Fibroblast of mammary gland (primary cell): ENCODE data around the gene IQCK.

Experiments used
- DNase-seq: peaks from one replicate; pipeline ENCODE4 v3.0.0-alpha.2; 2010; ENCODE audit warnings: low read depth
- H3K4me3 ChIP-seq: 2 replicates; pipeline ENCODE4 v1.5.1; 2011; ENCODE audit warnings: low read depth, mild to moderate bottlenecking, low read length, moderate library complexity; ENCODE audit not compliant: control insufficient read depth
- TF ChIP-seq, protein P1 (sequence below): conservative IDR thresholded peaks from 2 replicates; pipeline ENCODE4 v1.5.1; 2011; ENCODE audit warnings: low read depth, low read length, inconsistent platforms; ENCODE audit not compliant: control insufficient read depth, insufficient read depth

IQCK gene

DNA sequence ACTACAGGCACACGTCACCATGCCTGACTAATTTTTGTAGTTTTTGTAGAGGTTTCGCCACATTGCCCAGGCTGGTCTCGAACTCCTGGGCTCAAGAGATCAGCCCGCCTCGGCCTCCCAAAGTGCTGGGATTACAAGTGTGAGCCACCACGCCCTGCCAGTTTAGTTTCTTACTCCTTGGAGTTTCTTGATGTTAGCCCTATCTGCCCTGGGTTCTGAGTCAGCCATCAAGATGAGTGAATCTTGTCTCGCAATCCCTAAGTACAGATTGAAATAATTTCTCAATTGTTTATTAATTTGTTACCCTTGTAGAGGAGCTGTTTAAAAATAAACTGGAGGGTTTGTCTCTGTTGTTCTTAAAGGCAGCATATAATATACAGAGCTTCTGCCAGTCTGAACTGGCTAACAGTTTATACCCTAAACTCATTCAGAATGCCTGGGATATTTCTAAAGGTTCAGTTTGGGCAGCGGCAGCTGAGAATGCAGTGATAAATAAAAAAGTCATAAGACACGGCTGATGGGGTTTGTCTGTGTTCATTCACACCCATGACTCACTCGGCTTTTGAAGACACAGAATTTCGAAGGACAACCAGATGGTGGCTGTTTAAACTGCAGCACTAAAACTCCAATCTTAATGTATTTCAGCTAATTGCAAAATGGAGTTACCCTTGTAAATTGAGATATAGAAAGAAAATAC lies 127.0 kb downstream of the IQCK start:
- no peak overlapping the region for H3K4me3 ChIP-seq
- TF ChIP-seq, protein P1, sequence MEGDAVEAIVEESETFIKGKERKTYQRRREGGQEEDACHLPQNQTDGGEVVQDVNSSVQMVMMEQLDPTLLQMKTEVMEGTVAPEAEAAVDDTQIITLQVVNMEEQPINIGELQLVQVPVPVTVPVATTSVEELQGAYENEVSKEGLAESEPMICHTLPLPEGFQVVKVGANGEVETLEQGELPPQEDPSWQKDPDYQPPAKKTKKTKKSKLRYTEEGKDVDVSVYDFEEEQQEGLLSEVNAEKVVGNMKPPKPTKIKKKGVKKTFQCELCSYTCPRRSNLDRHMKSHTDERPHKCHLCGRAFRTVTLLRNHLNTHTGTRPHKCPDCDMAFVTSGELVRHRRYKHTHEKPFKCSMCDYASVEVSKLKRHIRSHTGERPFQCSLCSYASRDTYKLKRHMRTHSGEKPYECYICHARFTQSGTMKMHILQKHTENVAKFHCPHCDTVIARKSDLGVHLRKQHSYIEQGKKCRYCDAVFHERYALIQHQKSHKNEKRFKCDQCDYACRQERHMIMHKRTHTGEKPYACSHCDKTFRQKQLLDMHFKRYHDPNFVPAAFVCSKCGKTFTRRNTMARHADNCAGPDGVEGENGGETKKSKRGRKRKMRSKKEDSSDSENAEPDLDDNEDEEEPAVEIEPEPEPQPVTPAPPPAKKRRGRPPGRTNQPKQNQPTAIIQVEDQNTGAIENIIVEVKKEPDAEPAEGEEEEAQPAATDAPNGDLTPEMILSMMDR, result no peak
- DNase-seq, result peak; percentile 86

DNA sequence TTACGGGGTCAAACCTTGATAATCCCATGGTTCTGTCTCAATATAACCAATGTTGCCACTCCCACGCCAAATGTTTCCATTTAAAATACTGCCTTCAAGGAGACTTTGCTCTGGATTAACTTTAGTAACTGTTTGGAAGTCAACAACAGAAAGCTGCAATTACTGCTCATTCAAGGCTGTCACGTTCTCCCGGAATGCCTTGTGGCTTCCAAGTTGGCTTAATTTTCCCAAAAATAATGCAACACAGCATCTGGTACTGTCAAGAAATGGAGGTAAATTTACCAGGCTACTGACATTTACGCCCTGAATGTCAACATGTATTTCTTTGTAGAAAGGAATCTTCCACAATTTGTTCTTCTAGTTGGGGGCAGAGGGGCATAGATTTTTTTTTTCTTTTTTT lies 128.4 kb downstream of the IQCK start:
- no peak overlapping the region for H3K4me3 ChIP-seq
- no peak for DNase-seq
- TF ChIP-seq, protein P1, result no peak

DNA sequence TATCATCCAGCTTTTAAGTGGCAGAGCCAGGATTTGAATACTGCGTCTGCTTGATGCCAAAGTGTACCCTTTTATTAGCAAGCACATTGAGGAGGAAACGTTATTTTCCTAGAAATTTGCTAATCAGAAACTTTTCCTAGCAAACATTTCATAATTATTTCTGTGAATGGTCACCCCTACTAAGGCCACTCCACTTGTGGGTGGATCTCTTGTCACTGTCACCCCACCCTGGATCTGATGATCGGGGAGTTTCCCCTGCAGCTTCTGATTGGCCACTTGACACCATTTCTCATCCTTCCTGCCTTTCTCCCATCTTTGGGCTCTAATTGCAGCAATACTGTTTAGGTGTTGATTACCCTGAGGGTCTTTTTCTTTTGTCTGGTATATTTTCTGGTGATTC lies 130.7 kb downstream of the IQCK start:
- no peak overlapping the region for H3K4me3 ChIP-seq
- DNase-seq, result no peak
- TF ChIP-seq, protein P1, result no peak

DNA sequence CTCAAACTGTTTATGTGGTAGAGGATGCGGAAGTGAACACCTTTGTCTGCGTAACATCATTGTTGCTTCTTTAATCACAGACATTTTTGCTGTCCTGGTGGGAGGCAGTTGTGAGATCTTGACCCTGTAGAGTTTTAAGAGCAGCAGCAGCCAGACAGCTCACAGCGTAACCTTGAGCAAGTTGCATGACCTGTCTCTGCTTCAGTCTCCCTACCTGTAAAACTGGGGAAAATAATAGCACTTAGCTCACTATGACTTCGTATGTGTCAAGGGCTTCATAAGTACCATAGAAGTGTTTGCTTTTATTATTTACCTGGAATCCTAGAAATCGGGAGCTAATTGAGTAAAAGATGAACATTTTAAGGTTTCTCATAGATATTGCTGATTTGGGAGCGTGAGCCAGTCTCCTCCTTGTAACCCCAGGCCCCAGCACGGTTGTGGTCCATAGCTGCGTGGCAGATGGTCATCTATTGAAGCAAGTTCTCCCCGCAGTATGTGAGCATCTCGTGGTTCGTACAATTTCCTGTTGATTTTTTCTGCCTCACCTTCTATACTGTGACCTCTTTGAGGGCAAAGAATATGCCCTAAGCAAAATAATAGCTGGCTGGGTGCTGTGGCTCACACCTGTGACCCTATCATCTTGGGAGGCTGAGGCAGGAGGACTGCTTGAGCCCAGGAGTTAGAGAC lies 132.2 kb downstream of the IQCK start:
- TF ChIP-seq, protein P1, result no peak
- H3K4me3 ChIP-seq, result no peak overlapping the region
- DNase-seq, result no peak

DNA sequence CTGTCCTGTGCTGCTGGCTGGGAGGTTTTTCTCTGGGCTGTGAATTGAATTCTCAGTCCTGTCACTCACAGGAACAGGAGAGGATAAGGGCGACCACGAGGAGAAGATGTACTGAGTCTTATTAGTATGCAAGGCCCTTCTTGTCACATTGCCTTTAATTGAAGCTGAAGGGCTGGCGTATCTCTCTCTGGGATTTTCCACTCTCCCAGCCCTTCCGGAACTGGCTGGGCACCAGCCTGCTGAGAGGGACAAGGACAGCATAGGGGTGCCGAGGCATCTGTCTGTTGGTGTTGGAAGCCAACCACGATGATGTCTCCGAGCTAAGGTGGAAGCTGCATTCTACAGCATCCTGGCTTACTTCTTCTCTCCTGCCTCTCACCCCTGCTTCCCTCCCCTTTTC lies 133.4 kb downstream of the IQCK start:
- no peak for DNase-seq
- TF ChIP-seq, protein P1, result no peak
- no peak overlapping the region for H3K4me3 ChIP-seq

DNA sequence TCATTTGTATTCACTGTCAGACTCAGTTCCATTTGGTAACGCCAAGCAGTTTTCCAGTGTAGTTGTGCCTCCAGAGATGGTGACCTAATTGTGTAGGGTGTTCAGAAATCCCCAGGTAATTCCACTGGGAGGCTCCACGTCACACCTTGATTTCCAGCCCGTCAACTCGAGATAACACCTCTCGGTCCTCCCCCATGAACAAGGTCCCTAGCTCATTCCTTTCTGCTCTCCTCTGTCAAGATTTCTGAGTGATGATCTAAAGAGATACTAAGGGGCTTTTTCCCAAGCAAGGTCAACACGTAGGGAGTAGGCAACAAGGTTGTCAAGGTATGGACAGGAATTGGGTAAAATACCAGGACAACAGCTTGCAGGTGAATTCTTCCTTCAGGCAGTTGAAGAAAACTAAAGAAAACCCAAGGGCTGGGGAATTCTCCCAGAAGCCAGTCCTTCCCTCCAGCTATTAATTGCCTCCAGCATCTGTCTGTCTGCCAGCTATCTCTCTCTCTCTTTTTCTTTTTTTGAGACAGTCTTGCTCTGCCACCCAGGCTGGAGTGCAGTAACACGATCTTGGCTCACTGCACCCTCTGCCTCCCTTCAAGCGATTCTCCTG lies 135.2 kb downstream of the IQCK start:
- no peak for DNase-seq
- no peak overlapping the region for H3K4me3 ChIP-seq
- TF ChIP-seq, protein P1, result no peak
